ENCODE measurements around the gene FAM222A.

DNA sequence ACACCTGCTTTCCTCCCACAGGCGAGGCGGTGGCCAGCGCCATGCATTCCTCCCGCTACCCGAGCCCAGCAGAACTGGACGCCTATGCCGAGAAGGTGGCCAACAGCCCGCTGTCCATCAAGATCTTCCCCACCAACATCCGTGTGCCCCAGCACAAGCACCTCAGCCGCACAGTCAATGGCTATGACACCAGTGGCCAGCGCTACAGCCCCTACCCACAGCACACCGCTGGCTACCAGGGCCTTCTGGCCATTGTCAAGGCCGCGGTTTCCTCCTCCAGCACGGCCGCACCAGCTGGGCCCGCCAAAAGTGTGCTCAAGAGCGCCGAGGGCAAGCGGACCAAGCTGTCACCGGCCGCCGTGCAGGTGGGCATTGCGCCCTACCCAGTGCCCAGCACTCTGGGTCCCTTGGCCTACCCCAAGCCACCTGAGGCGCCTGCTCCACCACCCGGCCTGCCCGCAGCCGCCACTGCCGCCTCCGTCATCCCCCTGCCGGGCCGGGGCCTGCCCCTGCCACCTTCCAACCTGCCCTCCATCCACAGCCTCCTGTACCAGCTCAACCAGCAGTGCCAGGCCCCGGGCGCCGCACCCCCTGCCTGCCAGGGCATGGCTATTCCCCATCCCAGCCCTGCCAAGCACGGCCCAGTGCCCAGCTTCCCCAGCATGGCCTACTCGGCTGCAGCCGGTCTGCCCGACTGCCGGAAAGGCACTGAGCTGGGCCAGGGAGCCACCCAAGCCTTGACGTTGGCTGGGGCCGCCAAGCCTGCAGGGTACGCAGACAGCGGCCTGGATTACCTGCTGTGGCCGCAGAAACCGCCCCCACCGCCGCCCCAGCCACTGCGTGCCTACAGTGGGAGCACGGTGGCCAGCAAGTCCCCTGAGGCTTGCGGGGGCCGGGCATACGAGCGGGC is 54.6 kb downstream of the FAM222A start:
- TF ChIP-seq CTCF (IDR thresholded peaks at IDR 0.05; ENCODE audit: control extremely low read depth in 1 of 3, insufficient read depth in 1 of 3, low read depth in 1 of 3, low read length in 3 of 3) (no peak), JUND (IDR thresholded peaks at IDR 0.05; ENCODE audit: low read length) (no peak), CBX5 (IDR thresholded peaks at IDR 0.05; ENCODE audit: low read depth, low read length) (no peak), POLR2A (IDR thresholded peaks at IDR 0.05; ENCODE audit: control extremely low read depth in 1 of 2, low read depth in 2 of 2, low read length in 2 of 2) (no peak), TAF1 (IDR thresholded peaks at IDR 0.05; ENCODE audit: low read depth, low read length) (no peak), TCF12 (IDR thresholded peaks at IDR 0.05; ENCODE audit: low read depth, low read length) (no peak), EZH2 (IDR thresholded peaks at IDR 0.05; ENCODE audit: low read depth, low read length, severe bottlenecking) (no peak), BACH1 (IDR thresholded peaks at IDR 0.05; ENCODE audit: low read length) (no peak), ATF2 (IDR thresholded peaks at IDR 0.05; ENCODE audit: low read length) (no peak)
